ENCODE results near the gene NCAN.

NCAN gene

GRCh38 chr19:19285686-19286085, 73.9 kb downstream of the NCAN start:
- no peak for DNase-seq (ENCODE audit: low read depth)

GRCh38 chr19:19292607-19293006, 80.8 kb downstream of the NCAN start:
- no peak for DNase-seq (ENCODE audit: low read depth)

GRCh38 chr19:19294914-19295313, 83.2 kb downstream of the NCAN start:
- no peak for DNase-seq (ENCODE audit: low read depth)

GRCh38 chr19:19296953-19297689, 85.4 kb downstream of the NCAN start:
- no peak for DNase-seq (ENCODE audit: low read depth)

- no peak for DNase-seq (ENCODE audit: low read depth)
These were observed 86.0 kb downstream of the NCAN start for GRCh38 chr19:19297759-19298158.

- DNase-seq (ENCODE audit: low read depth): no peak
These were observed 88.9 kb downstream of the NCAN start for GRCh38 chr19:19300613-19301012.
